AG09309 (cell line): ENCODE results near the gene TFF1.

Source experiments
- DNase-seq: peaks from one replicate; pipeline ENCODE4 v3.0.0-alpha.2; 2010; ENCODE audit warnings: low read depth
- H3K4me3 ChIP-seq: 2 replicates; pipeline ENCODE4 v1.5.1; 2011; ENCODE audit warnings: mild to moderate bottlenecking, low read depth, low read length, moderate library complexity; ENCODE audit not compliant: control insufficient read depth
- CTCF ChIP-seq: IDR thresholded peaks from 2 replicates; pipeline ENCODE4 v1.5.1; 2011; ENCODE audit warnings: mild to moderate bottlenecking, low read depth, low read length, inconsistent platforms; ENCODE audit not compliant: insufficient read depth, control insufficient read depth; ENCODE audit errors: missing control alignments

TFF1 gene

GRCh38 chr21:42406201-42406621 lies 39.9 kb upstream of the TFF1 start:
- DNase-seq, result no peak
- no peak for TF ChIP-seq CTCF
- no peak overlapping the region for H3K4me3 ChIP-seq

- no peak overlapping the region for H3K4me3 ChIP-seq
- no peak for TF ChIP-seq CTCF
- DNase-seq, result no peak
Observed at GRCh38 chr21:42405064-42406013, 39.0 kb upstream of the TFF1 start.

GRCh38 chr21:42404539-42404938 lies 38.2 kb upstream of the TFF1 start:
- no peak for DNase-seq
- no peak overlapping the region for H3K4me3 ChIP-seq
- TF ChIP-seq CTCF, result no peak

GRCh38 chr21:42403611-42404231 lies 37.4 kb upstream of the TFF1 start, which contains the start of gene UBASH3A:
TSS of gene UBASH3A (plus strand) at chr21:42403902. CDS start at chr21:42403946, 44 bp downstream.
- no peak for DNase-seq
- TF ChIP-seq CTCF, result no peak

GRCh38 chr21:42401820-42402251 lies 35.5 kb upstream of the TFF1 start:
- TF ChIP-seq CTCF, result no peak
- H3K4me3 ChIP-seq, result no peak overlapping the region
- DNase-seq, result no peak

More at GRCh38 chr21:42403611-42404231, 37.4 kb upstream of the TFF1 start, which contains the start of gene UBASH3A:
- no peak within 1 kb of the TSS for H3K4me3 ChIP-seq

- H3K4me3 ChIP-seq, result no peak overlapping the region
- no peak for TF ChIP-seq CTCF
Observed at GRCh38 chr21:42401154-42401553, 34.8 kb upstream of the TFF1 start.

More at GRCh38 chr21:42401154-42401553, 34.8 kb upstream of the TFF1 start:
- no peak for DNase-seq
